DND-41 (cell line): Measurements from ENCODE around the gene TMEM255A.

ENCODE experiments used
- ATAC-seq: fragments of 200-7000 bp; cut with Tn5 transposase; 3 replicates; pipeline ENCODE4 v1.9.1; 2021; ENCODE audit warnings: low read depth; ENCODE audit not compliant: insufficient read depth
- DNase-seq: peaks from one replicate; pipeline ENCODE4 v3.0.0-alpha.2; 2020
- H2AFZ ChIP-seq: 2 replicates; pipeline ENCODE4 v1.6.0; 2012; ENCODE audit warnings: low read depth, low read length
- H3K27ac ChIP-seq: 2 replicates; pipeline ENCODE4 v1.5.1; 2012; ENCODE audit warnings: low read length, inconsistent platforms
- H3K27me3 ChIP-seq: fragments of 200-600 bp; sonication (generic); 2 replicates; pipeline ENCODE4 v1.6.0; 2012; ENCODE audit warnings: low read length, mild to moderate bottlenecking, inconsistent platforms; ENCODE audit not compliant: insufficient read depth, poor library complexity
- H3K36me3 ChIP-seq: 2 replicates; pipeline ENCODE4 v1.5.1; 2012; ENCODE audit warnings: low read length, inconsistent platforms; ENCODE audit not compliant: insufficient read depth
- H3K4me1 ChIP-seq: 2 replicates; pipeline ENCODE4 v1.5.1; 2012; ENCODE audit warnings: mild to moderate bottlenecking, low read length; ENCODE audit not compliant: insufficient read depth
- H3K4me2 ChIP-seq: 2 replicates; pipeline ENCODE4 v1.6.0; 2012; ENCODE audit warnings: mild to moderate bottlenecking, moderate library complexity, low read length, inconsistent platforms; ENCODE audit not compliant: insufficient read depth
- H3K4me3 ChIP-seq, 2 experiments: fragments of 200-600 bp in 1 of 2; shearing (Covaris generic) in 1 of 2; 2 replicates each; pipeline ENCODE4 v1.5.1; 2012 to 2016; ENCODE audit warnings: inconsistent platforms in 2 of 2, low read length in 2 of 2, mild to moderate bottlenecking in 2 of 2, low read depth in 1 of 2, moderate library complexity in 1 of 2
- H3K79me2 ChIP-seq: 2 replicates; pipeline ENCODE4 v1.6.0; 2012; ENCODE audit warnings: low read length, inconsistent platforms; ENCODE audit not compliant: insufficient read depth
- H3K9ac ChIP-seq: 2 replicates; pipeline ENCODE4 v1.6.0; 2012; ENCODE audit warnings: low read depth, mild to moderate bottlenecking, inconsistent platforms, low read length, moderate library complexity
- H3K9me3 ChIP-seq: 2 replicates; pipeline ENCODE4 v1.5.1; 2012; ENCODE audit warnings: low read length, moderate library complexity, mild to moderate bottlenecking, inconsistent platforms; ENCODE audit not compliant: insufficient read depth, severe bottlenecking
- H4K20me1 ChIP-seq: 2 replicates; pipeline ENCODE4 v1.6.0; 2012; ENCODE audit warnings: low read length; ENCODE audit not compliant: insufficient read depth
- EZH2 ChIP-seq: IDR thresholded peaks from 3 replicates; pipeline ENCODE4 v1.6.1; 2012; ENCODE audit warnings: borderline replicate concordance, low read depth, mild to moderate bottlenecking, moderate library complexity, low read length, inconsistent platforms; ENCODE audit not compliant: severe bottlenecking
- TF ChIP-seq, protein P1 (sequence below): IDR thresholded peaks from 2 replicates; pipeline ENCODE4 v1.5.1; 2012; ENCODE audit warnings: borderline replicate concordance, low read length, moderate library complexity, mild to moderate bottlenecking; ENCODE audit not compliant: poor library complexity, severe bottlenecking; ENCODE audit errors: extremely low read depth

TMEM255A gene

DNA sequence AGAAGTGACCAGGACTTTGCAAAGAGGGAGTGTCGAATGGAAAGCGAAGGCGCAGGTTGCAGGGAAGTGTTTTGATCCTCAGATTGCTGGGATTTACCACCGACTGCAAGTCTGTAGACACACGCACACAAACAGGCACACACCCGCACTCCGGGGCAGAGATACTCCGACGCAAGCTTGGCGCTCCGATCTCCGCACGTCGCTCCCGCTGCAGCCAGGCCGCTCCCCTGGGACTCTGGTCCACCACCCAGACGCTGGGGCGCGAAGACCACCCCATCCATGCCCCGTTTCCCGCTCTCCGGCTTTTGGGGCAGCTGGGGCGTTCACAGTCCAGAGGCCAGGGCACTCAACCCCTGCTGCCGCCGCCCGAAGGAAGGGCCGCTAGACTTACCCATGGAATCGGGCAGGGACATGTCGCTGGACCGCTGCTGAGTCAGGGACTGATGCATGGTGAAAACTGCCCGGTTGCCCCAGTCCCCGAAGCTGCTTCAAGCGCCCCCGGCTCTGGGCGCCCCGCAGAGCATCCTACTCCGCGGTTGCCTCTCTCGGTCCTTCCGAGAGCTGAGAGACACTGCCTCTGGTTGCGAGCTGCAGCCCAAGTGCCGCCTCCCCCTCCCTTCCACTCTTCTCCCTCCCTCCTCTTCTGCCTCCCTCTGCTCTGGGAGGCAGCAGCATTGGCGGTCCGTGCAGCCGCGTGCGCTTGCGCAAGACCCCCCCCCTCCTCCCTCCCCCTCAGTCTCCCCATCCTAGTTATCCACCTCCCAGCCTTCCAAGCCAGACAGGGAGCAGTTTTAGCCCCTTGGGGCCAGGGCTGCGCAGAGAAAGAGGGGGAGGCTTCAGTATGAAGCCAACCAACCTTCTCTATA lies at the start of gene TMEM255A:
TMEM255A (minus strand) TSS at position 601 of the 866 bp plus-strand sequence; CDS start at position 449, 152 bp downstream.
- Histone ChIP-seq H4K20me1 (no peaks in the 10 kb centered on the region), H2AFZ (no peak within 1 kb of the TSS), H3K36me3 (no peaks in the 10 kb centered on the region), H3K4me3 (no peak within 1 kb of the TSS), H3K9ac (no peak within 1 kb of the TSS), H3K4me2 (no peak within 1 kb of the TSS), H3K79me2 (no peaks in the 10 kb centered on the region), H3K27ac (no peak within 1 kb of the TSS), H3K9me3 (no peaks in the 10 kb centered on the region), H3K4me1 (no peaks in the 10 kb centered on the region), H3K27me3 (no peaks in the 10 kb centered on the region)
- TF ChIP-seq, protein P1, sequence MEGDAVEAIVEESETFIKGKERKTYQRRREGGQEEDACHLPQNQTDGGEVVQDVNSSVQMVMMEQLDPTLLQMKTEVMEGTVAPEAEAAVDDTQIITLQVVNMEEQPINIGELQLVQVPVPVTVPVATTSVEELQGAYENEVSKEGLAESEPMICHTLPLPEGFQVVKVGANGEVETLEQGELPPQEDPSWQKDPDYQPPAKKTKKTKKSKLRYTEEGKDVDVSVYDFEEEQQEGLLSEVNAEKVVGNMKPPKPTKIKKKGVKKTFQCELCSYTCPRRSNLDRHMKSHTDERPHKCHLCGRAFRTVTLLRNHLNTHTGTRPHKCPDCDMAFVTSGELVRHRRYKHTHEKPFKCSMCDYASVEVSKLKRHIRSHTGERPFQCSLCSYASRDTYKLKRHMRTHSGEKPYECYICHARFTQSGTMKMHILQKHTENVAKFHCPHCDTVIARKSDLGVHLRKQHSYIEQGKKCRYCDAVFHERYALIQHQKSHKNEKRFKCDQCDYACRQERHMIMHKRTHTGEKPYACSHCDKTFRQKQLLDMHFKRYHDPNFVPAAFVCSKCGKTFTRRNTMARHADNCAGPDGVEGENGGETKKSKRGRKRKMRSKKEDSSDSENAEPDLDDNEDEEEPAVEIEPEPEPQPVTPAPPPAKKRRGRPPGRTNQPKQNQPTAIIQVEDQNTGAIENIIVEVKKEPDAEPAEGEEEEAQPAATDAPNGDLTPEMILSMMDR = no peak
- no peak for TF ChIP-seq EZH2
- ATAC-seq (no peak), DNase-seq (no peak)

DNA sequence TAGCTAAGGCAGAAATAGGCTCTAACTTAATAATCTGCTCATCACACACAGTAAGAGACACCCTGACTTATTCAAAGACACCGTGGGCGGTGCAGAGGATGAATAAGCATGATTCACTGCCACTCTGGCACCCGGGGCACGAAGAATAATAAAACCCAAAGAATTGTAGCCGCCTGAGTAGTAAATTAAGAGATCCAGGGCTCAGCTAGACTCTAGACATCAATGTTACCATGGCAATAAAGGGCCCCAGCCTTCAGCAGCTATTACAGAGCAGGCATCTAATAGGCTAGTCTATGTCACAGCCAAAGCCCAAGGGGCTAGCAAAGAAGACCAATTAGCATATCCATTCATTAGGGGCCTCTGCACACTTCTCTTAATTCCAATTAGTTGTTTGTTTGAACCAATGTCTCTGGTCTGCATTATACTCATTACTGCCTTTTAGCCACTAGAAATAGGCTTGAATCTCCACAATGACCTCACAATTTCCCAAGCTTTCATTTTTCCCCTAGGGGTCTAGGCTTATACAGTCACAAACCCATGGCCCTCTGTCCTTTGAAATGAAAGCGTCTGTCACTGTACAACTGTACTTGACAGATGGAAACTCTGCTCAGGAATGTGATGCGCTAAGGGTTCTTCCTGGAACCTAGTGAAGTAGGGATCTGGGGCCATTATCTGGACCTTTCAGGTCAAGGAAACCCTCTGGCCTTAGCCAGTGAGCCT lies 47.6 kb upstream of the TMEM255A start:
- H4K20me1 ChIP-seq = no peaks in the 10 kb centered on the region
- ATAC-seq = no peak
- H3K36me3 ChIP-seq = no peaks in the 10 kb centered on the region
- H3K9me3 ChIP-seq = no peaks in the 10 kb centered on the region
- no peak overlapping the region for H3K27ac ChIP-seq
- no peaks in the 10 kb centered on the region for H3K27me3 ChIP-seq
- no peak overlapping the region for H3K4me3 ChIP-seq
- TF ChIP-seq EZH2 = no peak
- TF ChIP-seq, protein P1 = no peak
- no peak overlapping the region for H3K4me2 ChIP-seq
- no peak for DNase-seq
- H3K79me2 ChIP-seq = no peaks in the 10 kb centered on the region
- H3K9ac ChIP-seq = no peak overlapping the region
- no peak overlapping the region for H2AFZ ChIP-seq
- no peaks in the 10 kb centered on the region for H3K4me1 ChIP-seq

DNA sequence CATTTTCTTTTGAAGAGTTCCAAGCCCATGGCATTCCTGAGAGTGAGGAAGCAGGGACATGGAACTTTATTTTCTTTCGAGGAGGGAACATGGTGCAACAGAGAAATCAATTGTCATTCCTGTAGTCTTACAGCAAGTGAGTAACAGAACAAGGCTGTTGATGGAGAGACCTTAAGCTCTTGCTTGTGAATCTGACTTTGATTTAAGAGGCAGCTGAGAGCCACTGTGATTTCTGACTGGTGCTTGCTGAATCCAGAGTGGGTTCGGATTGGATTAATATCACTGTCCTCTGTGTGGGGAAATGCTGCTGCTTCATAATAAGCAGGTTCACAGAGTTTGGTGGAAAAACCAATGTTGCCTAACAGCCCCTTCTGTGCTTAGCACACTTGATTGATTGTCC lies 45.9 kb upstream of the TMEM255A start:
- no peak overlapping the region for H3K4me2 ChIP-seq
- no peaks in the 10 kb centered on the region for H3K27me3 ChIP-seq
- H2AFZ ChIP-seq = no peak overlapping the region
- H3K4me3 ChIP-seq = no peak overlapping the region
- no peak overlapping the region for H3K27ac ChIP-seq
- no peaks in the 10 kb centered on the region for H3K9me3 ChIP-seq
- ATAC-seq (no peak), DNase-seq (no peak)
- no peaks in the 10 kb centered on the region for H4K20me1 ChIP-seq
- H3K9ac ChIP-seq = no peak overlapping the region
- H3K36me3 ChIP-seq = no peaks in the 10 kb centered on the region
- no peak for TF ChIP-seq EZH2
- TF ChIP-seq, protein P1 = no peak
- no peaks in the 10 kb centered on the region for H3K79me2 ChIP-seq
- H3K4me1 ChIP-seq = no peaks in the 10 kb centered on the region
